Activated naive CD4-positive, alpha-beta T cell treated with anti-CD3 and anti-CD28 coated beads for 36 hours (primary cell): Measurements from ENCODE around the gene CNOT10. TPM values are rescaled to one million over a fixed set of nuclear protein-coding genes. Genes with fewer than 3 reads are reported as not detected.

Experiments used
- CTCF ChIA-PET: fragments of 350-600 bp; sonication (Branson Sonifier 250); formaldehyde crosslinking; loops from one replicate; lab custom pipeline; 2021; ENCODE audit warnings: antibody characterized with exemption; lab: Charles Lee
- DNase-seq: peaks from one replicate; pipeline ENCODE4 v3.0.0-alpha.2; 2020
- H3K27ac Mint-ChIP-seq: one replicate; pipeline ENCODE4 v1.8.0; 2021; ENCODE audit warnings: mild to moderate bottlenecking, mixed read lengths
- H3K27me3 Mint-ChIP-seq: one replicate; pipeline ENCODE4 v1.8.0; 2021; ENCODE audit warnings: low read depth, mixed read lengths
- H3K36me3 Mint-ChIP-seq: one replicate; pipeline ENCODE4 v1.8.0; 2021; ENCODE audit warnings: low read depth, mixed read lengths
- H3K4me1 Mint-ChIP-seq: one replicate; pipeline ENCODE4 v1.8.0; 2021; ENCODE audit warnings: low read depth, mixed read lengths
- H3K4me3 Mint-ChIP-seq: one replicate; pipeline ENCODE4 v1.8.0; 2021; ENCODE audit warnings: mild to moderate bottlenecking, moderate library complexity, mixed read lengths
- H3K9me3 Mint-ChIP-seq: one replicate; pipeline ENCODE4 v1.8.0; 2021; ENCODE audit warnings: mixed read lengths
- intact Hi-C: fragments of 100-400 bp; cut with micrococcal nuclease; formaldehyde crosslinking; loops from one replicate; pipeline ENCODE4 v1.15.1; 2023
- total RNA-seq, 2 experiments: library from RNA; stranded (reverse); gene quantifications; one replicate each; pipeline ENCODE4 v1.2.3, GENCODE V29; 2021

The CNOT10 gene
- total RNA-seq, 2 experiments from 2014 or later, result 40.6 to 46.5 TPM

GRCh38 chr3:32699429-32699828 is 14.4 kb downstream of the CNOT10 start:
- intact Hi-C loops, result no loop called here
- CTCF ChIA-PET, result no interaction called here
- H3K36me3 Mint-ChIP-seq, result peaks cover 12% of the 10 kb centered on the region
- DNase-seq, result no peak
- no peak overlapping the region for H3K4me3 Mint-ChIP-seq
- no peak overlapping the region for H3K27ac Mint-ChIP-seq
- no peaks in the 10 kb centered on the region for H3K27me3 Mint-ChIP-seq
- no peaks in the 10 kb centered on the region for H3K9me3 Mint-ChIP-seq
- H3K4me1 Mint-ChIP-seq, result peaks cover 23% of the 10 kb centered on the region

GRCh38 chr3:32700244-32700643 is 15.3 kb downstream of the CNOT10 start:
- no peak overlapping the region for H3K4me3 Mint-ChIP-seq
- peaks cover 20% of the 10 kb centered on the region for H3K4me1 Mint-ChIP-seq
- intact Hi-C loops, result no loop called here
- no peak overlapping the region for H3K27ac Mint-ChIP-seq
- peaks cover 14% of the 10 kb centered on the region for H3K36me3 Mint-ChIP-seq
- no peaks in the 10 kb centered on the region for H3K27me3 Mint-ChIP-seq
- no peaks in the 10 kb centered on the region for H3K9me3 Mint-ChIP-seq
- CTCF ChIA-PET, result interaction anchor here (0.8 kb wide), 1 partner anchor 83 kb away, joined by 4 read pairs; no protein-coding TSS in a partner anchor
- DNase-seq, result no peak

GRCh38 chr3:32703491-32703972 is 18.5 kb downstream of the CNOT10 start:
- DNase-seq, result no peak
- H3K4me3 Mint-ChIP-seq, result no peak overlapping the region
- peaks cover 27% of the 10 kb centered on the region for H3K4me1 Mint-ChIP-seq
- H3K9me3 Mint-ChIP-seq, result no peaks in the 10 kb centered on the region
- intact Hi-C loops, result no loop called here
- CTCF ChIA-PET, result no interaction called here
- H3K27me3 Mint-ChIP-seq, result no peaks in the 10 kb centered on the region
- no peak overlapping the region for H3K27ac Mint-ChIP-seq
- H3K36me3 Mint-ChIP-seq, result peaks cover 22% of the 10 kb centered on the region

GRCh38 chr3:32705232-32705631 is 20.2 kb downstream of the CNOT10 start:
- CTCF ChIA-PET, result interaction anchor here (0.6 kb wide), 1 partner anchor 51 kb away, joined by 4 read pairs; no protein-coding TSS in a partner anchor
- peaks cover 24% of the 10 kb centered on the region for H3K4me1 Mint-ChIP-seq
- no peak for DNase-seq
- no peak overlapping the region for H3K4me3 Mint-ChIP-seq
- no peaks in the 10 kb centered on the region for H3K27me3 Mint-ChIP-seq
- peaks cover 25% of the 10 kb centered on the region for H3K36me3 Mint-ChIP-seq
- H3K9me3 Mint-ChIP-seq, result no peaks in the 10 kb centered on the region
- no peak overlapping the region for H3K27ac Mint-ChIP-seq
- intact Hi-C loops, result no loop called here

GRCh38 chr3:32706348-32707025 is 21.5 kb downstream of the CNOT10 start:
- CTCF ChIA-PET, result interaction anchor here (0.5 kb wide), 1 partner anchor 20 kb away, joined by 3 read pairs; no protein-coding TSS in a partner anchor
- H3K27me3 Mint-ChIP-seq, result no peaks in the 10 kb centered on the region
- no peak overlapping the region for H3K27ac Mint-ChIP-seq
- no peaks in the 10 kb centered on the region for H3K9me3 Mint-ChIP-seq
- H3K4me3 Mint-ChIP-seq, result no peak overlapping the region
- peaks cover 27% of the 10 kb centered on the region for H3K36me3 Mint-ChIP-seq
- peak; percentile 21 for DNase-seq
- peaks cover 21% of the 10 kb centered on the region for H3K4me1 Mint-ChIP-seq
- intact Hi-C loops, result no loop called here

GRCh38 chr3:32707026-32707370 is 22.0 kb downstream of the CNOT10 start:
- intact Hi-C loops, result no loop called here
- H3K4me3 Mint-ChIP-seq, result no peak overlapping the region
- no peak for DNase-seq
- CTCF ChIA-PET, result no interaction called here
- peaks cover 28% of the 10 kb centered on the region for H3K36me3 Mint-ChIP-seq
- peaks cover 19% of the 10 kb centered on the region for H3K4me1 Mint-ChIP-seq
- H3K9me3 Mint-ChIP-seq, result no peaks in the 10 kb centered on the region
- H3K27ac Mint-ChIP-seq, result no peak overlapping the region
- no peaks in the 10 kb centered on the region for H3K27me3 Mint-ChIP-seq

- H3K36me3 Mint-ChIP-seq, result peaks cover 26% of the 10 kb centered on the region
- H3K27ac Mint-ChIP-seq, result no peak overlapping the region
These were observed 23.8 kb downstream of the CNOT10 start for GRCh38 chr3:32708672-32709283.

GRCh38 chr3:32709346-32709745 is 24.4 kb downstream of the CNOT10 start:
- intact Hi-C loops, result no loop called here
- Mint-ChIP-seq H3K9me3 (no peaks in the 10 kb centered on the region), H3K27ac (no peak overlapping the region), H3K36me3 (peaks cover 28% of the 10 kb centered on the region), H3K4me3 (no peak overlapping the region), H3K4me1 (peaks cover 12% of the 10 kb centered on the region), H3K27me3 (no peaks in the 10 kb centered on the region)
- no peak for DNase-seq
- CTCF ChIA-PET, result interaction anchor here (0.6 kb wide), 1 partner anchor 34 kb away, joined by 3 read pairs; no protein-coding TSS in a partner anchor

More at GRCh38 chr3:32708672-32709283, 23.8 kb downstream of the CNOT10 start:
- CTCF ChIA-PET, result interaction anchor here (1.4 kb wide), 1 partner anchor 194 kb away, joined by 3 read pairs; no protein-coding TSS in a partner anchor
- no peaks in the 10 kb centered on the region for H3K27me3 Mint-ChIP-seq
- intact Hi-C loops, result no loop called here
- peaks cover 12% of the 10 kb centered on the region for H3K4me1 Mint-ChIP-seq
- no peak for DNase-seq
- H3K4me3 Mint-ChIP-seq, result no peak overlapping the region
- no peaks in the 10 kb centered on the region for H3K9me3 Mint-ChIP-seq

GRCh38 chr3:32712506-32713055 is 27.6 kb downstream of the CNOT10 start:
- H3K4me3 Mint-ChIP-seq, result no peak overlapping the region
- no peak overlapping the region for H3K27ac Mint-ChIP-seq
- intact Hi-C loops, result no loop called here
- peaks cover 27% of the 10 kb centered on the region for H3K36me3 Mint-ChIP-seq
- no peaks in the 10 kb centered on the region for H3K27me3 Mint-ChIP-seq
- CTCF ChIA-PET, result interaction anchor here (0.7 kb wide), 1 partner anchor 1816 kb away, joined by 6 read pairs; no protein-coding TSS in a partner anchor
- no peaks in the 10 kb centered on the region for H3K4me1 Mint-ChIP-seq
- H3K9me3 Mint-ChIP-seq, result no peaks in the 10 kb centered on the region
- DNase-seq, result no peak

- Mint-ChIP-seq H3K27me3 (no peaks in the 10 kb centered on the region), H3K9me3 (no peaks in the 10 kb centered on the region), H3K36me3 (peaks cover 26% of the 10 kb centered on the region), H3K27ac (no peak overlapping the region), H3K4me1 (no peaks in the 10 kb centered on the region), H3K4me3 (no peak overlapping the region)
- intact Hi-C loops, result no loop called here
- CTCF ChIA-PET, result no interaction called here
- no peak for DNase-seq
These were observed 28.2 kb downstream of the CNOT10 start for GRCh38 chr3:32713181-32713580.

- intact Hi-C loops, result no loop called here
- Mint-ChIP-seq H3K9me3 (no peaks in the 10 kb centered on the region), H3K4me1 (no peaks in the 10 kb centered on the region), H3K27ac (no peak overlapping the region), H3K36me3 (peaks cover 16% of the 10 kb centered on the region), H3K27me3 (no peaks in the 10 kb centered on the region), H3K4me3 (no peak overlapping the region)
- CTCF ChIA-PET, result no interaction called here
- no peak for DNase-seq
These were observed 34.3 kb downstream of the CNOT10 start for GRCh38 chr3:32719335-32719734.

- Mint-ChIP-seq H3K27me3 (no peaks in the 10 kb centered on the region), H3K9me3 (no peaks in the 10 kb centered on the region), H3K36me3 (peaks cover 16% of the 10 kb centered on the region), H3K4me3 (no peak overlapping the region), H3K4me1 (no peaks in the 10 kb centered on the region), H3K27ac (no peak overlapping the region)
- CTCF ChIA-PET, result no interaction called here
- intact Hi-C loops, result no loop called here
- no peak for DNase-seq
These were observed 34.9 kb downstream of the CNOT10 start for GRCh38 chr3:32719931-32720330.
